ENCODE measurements around the gene CPTP.

- TF ChIP-seq POLR2A (IDR thresholded peaks at IDR 0.05; ENCODE audit: low read length) (no peak), GATA1 (IDR thresholded peaks at IDR 0.05; ENCODE audit: low read depth, low read length) (no peak)
Measured at GRCh38 chr1:1345384-1345783, 20.8 kb downstream of the CPTP start.

Data from erythroblast (primary cell).